ENCODE results near the gene ANKRD7. TPM values are rescaled to one million over a fixed set of nuclear protein-coding genes. Genes with fewer than 3 reads are reported as not detected.

ANKRD7 gene, protein sequence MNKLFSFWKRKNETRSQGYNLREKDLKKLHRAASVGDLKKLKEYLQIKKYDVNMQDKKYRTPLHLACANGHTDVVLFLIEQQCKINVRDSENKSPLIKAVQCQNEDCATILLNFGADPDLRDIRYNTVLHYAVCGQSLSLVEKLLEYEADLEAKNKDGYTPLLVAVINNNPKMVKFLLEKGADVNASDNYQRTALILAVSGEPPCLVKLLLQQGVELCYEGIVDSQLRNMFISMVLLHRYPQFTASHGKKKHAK
- 1.5 and 1.9 TPM in 2 replicates for total RNA-seq

DNA sequence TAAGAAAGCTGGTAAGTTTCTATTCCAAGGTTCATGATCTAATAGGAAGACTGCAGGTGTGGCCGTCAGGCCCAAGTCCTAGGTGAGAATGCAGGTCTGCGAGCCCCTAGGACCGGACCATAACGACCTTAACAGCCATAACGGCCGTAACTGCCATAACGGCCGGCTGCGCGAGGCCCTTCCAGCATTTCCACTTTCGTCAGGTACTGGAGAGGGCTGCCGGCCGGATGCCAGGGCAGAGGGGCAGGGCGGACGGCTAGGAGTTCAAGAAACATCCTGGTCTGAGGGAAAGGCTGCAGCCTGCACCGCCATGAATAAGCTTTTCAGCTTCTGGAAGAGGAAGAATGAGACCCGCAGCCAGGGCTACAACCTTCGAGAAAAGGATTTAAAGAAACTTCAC, at the start of gene ANKRD7:
Gene ANKRD7, plus strand, starts transcription at position 184 of the 400 bp plus-strand sequence. Its CDS starts 127 bp downstream, at position 311.

DNA sequence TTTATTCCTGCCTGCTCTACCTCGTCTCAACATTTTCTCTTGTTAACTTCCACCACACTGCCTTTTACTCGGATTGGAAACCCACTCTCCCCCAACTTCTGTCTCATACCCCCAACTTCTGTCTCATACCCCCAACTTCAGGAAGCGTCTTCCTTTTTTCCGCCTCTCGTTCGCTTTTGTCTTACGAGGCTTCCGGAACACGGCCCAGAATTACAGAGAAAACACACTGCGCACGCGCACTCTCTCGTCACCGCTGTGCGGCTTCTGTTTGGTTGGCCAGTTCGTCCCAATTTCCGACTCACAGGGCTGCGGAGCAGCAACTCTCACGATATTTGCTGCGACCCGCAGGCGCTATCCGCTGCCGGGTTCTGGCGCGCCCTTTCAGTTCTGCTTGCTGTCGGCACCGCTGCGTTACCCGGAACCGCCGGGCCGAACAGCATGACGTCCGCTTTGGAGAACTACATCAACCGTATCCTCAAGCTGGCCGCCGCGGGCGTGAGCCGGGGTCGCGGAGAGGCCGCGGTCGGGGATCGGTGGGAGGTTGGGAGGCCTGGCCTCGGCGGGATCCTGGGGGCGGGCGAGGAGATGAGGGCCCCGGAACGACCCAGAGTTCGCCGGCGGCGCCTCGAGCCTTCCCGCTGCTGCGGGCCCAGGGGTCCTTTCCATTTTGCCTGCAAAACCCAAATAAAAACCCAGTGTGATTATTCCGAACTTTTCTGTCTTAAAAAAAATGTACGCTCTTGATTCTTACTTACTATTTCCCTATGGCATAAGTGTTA, 40.5 kb upstream of the ANKRD7 start, which contains the start of gene LSM8:
Gene LSM8, plus strand, starts transcription at position 379 of the 779 bp plus-strand sequence. Its CDS starts 60 bp downstream, at position 439.

Other genes with a start within 250 kb of the ANKRD7 start
- 36.0 and 54.7 TPM in 2 replicates for gene LSM8, start 40.5 kb upstream of the ANKRD7 start, total RNA-seq